Kidney (tissue), 14 donors: Measurements from ENCODE around the gene KCNT2. TPM values are rescaled to one million over a fixed set of nuclear protein-coding genes. Genes with fewer than 3 reads are reported as not detected.
"Not testable (repeated sequence)": the region's sequence is repeated elsewhere in the genome, so short reads cannot be mapped to it uniquely, and the experiment has no call there.

Experiments used
- DNase-seq, 5 donors: peaks; one replicate each; pipeline ENCODE4 v3.0.0-alpha.2; 2013 to 2020
- FAIRE-seq: peaks from 2 replicates; lab custom pipeline; 2012; peaks lifted over from hg19 to GRCh38; lab: Jason Lieb, UNC
- H3K27ac ChIP-seq, 2 donors: one replicate each; pipeline ENCODE4 v1.7.0; 2013; ENCODE audit warnings: low read depth in 2 of 2, low read length in 2 of 2, inconsistent platforms in 1 of 2
- H3K27me3 ChIP-seq: one replicate; pipeline ENCODE4 v1.7.1; 2013; ENCODE audit warnings: low read length, inconsistent platforms; ENCODE audit not compliant: control insufficient read depth, insufficient read depth
- H3K36me3 ChIP-seq, 3 donors: one replicate each; pipeline versions ENCODE4 v1.7.0 to v1.7.1; 2013; ENCODE audit warnings: low read length in 3 of 3, control low read depth in 1 of 3, inconsistent platforms in 1 of 3; ENCODE audit not compliant: insufficient read depth in 3 of 3, control insufficient read depth in 2 of 3
- H3K4me1 ChIP-seq, 3 donors: one replicate each; pipeline versions ENCODE4 v1.7.0 to v1.7.1; 2013; ENCODE audit warnings: low read length in 3 of 3, inconsistent platforms in 1 of 3, low read depth in 1 of 3; ENCODE audit not compliant: control insufficient read depth in 2 of 3, insufficient read depth in 2 of 3
- H3K4me3 ChIP-seq, 3 donors: one replicate each; pipeline versions ENCODE4 v1.7.0 to v1.8.1; 2013; ENCODE audit warnings: low read length in 3 of 3, control low read depth in 1 of 3, inconsistent platforms in 1 of 3
- H3K9ac ChIP-seq, 3 donors: one replicate each; pipeline versions ENCODE4 v1.7.0 to v1.7.1; 2013; ENCODE audit warnings: low read length in 3 of 3, control low read depth in 1 of 3, inconsistent platforms in 1 of 3
- H3K9me3 ChIP-seq, 3 donors: one replicate each; pipeline versions ENCODE4 v1.7.0 to v1.7.1; 2013; ENCODE audit warnings: low read length in 3 of 3, control low read depth in 1 of 3, inconsistent platforms in 1 of 3; ENCODE audit not compliant: control insufficient read depth in 2 of 3, insufficient read depth in 1 of 3
- CTCF ChIP-seq: IDR thresholded peaks from 3 replicates; pipeline ENCODE4 v1.5.1; 2012; ENCODE audit warnings: mild to moderate bottlenecking, moderate library complexity, borderline replicate concordance; ENCODE audit not compliant: insufficient read depth; ENCODE audit errors: extremely low read depth
- intact Hi-C: fragments of 100-400 bp; cut with DNase I; formaldehyde crosslinking; loops from one replicate; pipeline ENCODE4 v1.11.1; 2022
- polyA plus RNA-seq: library from polyadenylated mRNA; stranded (reverse); fragments of 350-450 nt; fragmentation: Illumina TruSeq; extraction: RNeasy Lipid Tissue Mini Kit (QIAGEN cat#74804); gene quantifications from one replicate; pipeline ENCODE4 v1.2.3, GENCODE V29; 2014; ENCODE audit warnings: low read depth, low replicate concordance; ENCODE audit not compliant: insufficient read depth
- total RNA-seq: library from RNA; stranded (reverse); fragmentation: NEBNext Ultra II Directional; extraction: Animal tissue kit (Norgen Biotek cat#: 25700); gene quantifications from one replicate; pipeline ENCODE4 v1.2.1, GENCODE V29; 2021
- donor health status: control.
- donor health status: control.
- donor health status: control.
- donor health status: control.
- donor health status: control.
- donor health status: DM: yes; HTN: yes; CAD: no.
- donor health status: Normal renal cell carcinoma (clear cell type).

KCNT2 gene
- total and polyA plus RNA-seq, 2 donors from 2014 or later, result 0.39 to 6.3 TPM

GRCh38 chr1:196516373-196516772 lies 91.9 kb downstream of the KCNT2 start:
- FAIRE-seq, result no peak
- no peak overlapping the region for H3K27ac ChIP-seq
- H3K4me3 ChIP-seq, result no peak overlapping the region
- no peaks in the 10 kb centered on the region for H3K36me3 ChIP-seq
- H3K9me3 ChIP-seq, result peaks cover 0 to 1% (median 0%) of the 10 kb centered on the region in 3 donors
- TF ChIP-seq CTCF, result no peak
- no peak overlapping the region for H3K9ac ChIP-seq
- no peaks in the 10 kb centered on the region for H3K27me3 ChIP-seq
- intact Hi-C loops, result no loop called here
- DNase-seq, result no peak
- H3K4me1 ChIP-seq, result no peaks in the 10 kb centered on the region

- Histone ChIP-seq H3K9ac (no peak overlapping the region), H3K9me3 (no peaks in the 10 kb centered on the region), H3K27ac (no peak overlapping the region), H3K27me3 (no peaks in the 10 kb centered on the region), H3K4me3 (no peak overlapping the region), H3K36me3 (no peaks in the 10 kb centered on the region), H3K4me1 (no peaks in the 10 kb centered on the region)
- intact Hi-C loops, result no loop called here
- no peak for TF ChIP-seq CTCF
- DNase-seq, result no peak
- FAIRE-seq, result no peak
These were observed 92.3 kb downstream of the KCNT2 start for GRCh38 chr1:196515904-196516303.

- TF ChIP-seq CTCF, result no peak
- FAIRE-seq, result no peak
- no peaks in the 10 kb centered on the region for H3K27me3 ChIP-seq
- H3K9ac ChIP-seq, result no peak overlapping the region
- intact Hi-C loops, result no loop called here
- H3K36me3 ChIP-seq, result no peaks in the 10 kb centered on the region
- DNase-seq, result peak in 1 of 5 donors; percentile 8
- H3K4me3 ChIP-seq, result no peak overlapping the region
- H3K4me1 ChIP-seq, result no peaks in the 10 kb centered on the region
- H3K27ac ChIP-seq, result no peak overlapping the region
- no peaks in the 10 kb centered on the region for H3K9me3 ChIP-seq
These were observed 94.4 kb downstream of the KCNT2 start for GRCh38 chr1:196513821-196514220.

- Histone ChIP-seq H3K27ac (no peak overlapping the region), H3K4me1 (no peaks in the 10 kb centered on the region), H3K36me3 (no peaks in the 10 kb centered on the region), H3K9me3 (no peaks in the 10 kb centered on the region), H3K4me3 (no peak overlapping the region), H3K9ac (no peak overlapping the region), H3K27me3 (no peaks in the 10 kb centered on the region)
- no peak for TF ChIP-seq CTCF
- no peak for DNase-seq
- intact Hi-C loops, result no loop called here
- FAIRE-seq, result peak; percentile 39
These were observed 97.8 kb downstream of the KCNT2 start for GRCh38 chr1:196510451-196510850.

- H3K9ac ChIP-seq, intact Hi-C loops, H3K27ac ChIP-seq, H3K27me3 ChIP-seq, H3K9me3 ChIP-seq, DNase-seq, H3K4me1 ChIP-seq, H3K4me3 ChIP-seq, H3K36me3 ChIP-seq, FAIRE-seq: not testable (repeated sequence)
These were observed 104.0 kb downstream of the KCNT2 start for GRCh38 chr1:196504224-196504623.
